K562 (cell line): ENCODE measurements around the gene ABCC5. TPM values are rescaled to one million over a fixed set of nuclear protein-coding genes. Genes with fewer than 3 reads are reported as not detected.

ENCODE experiments used
- ATAC-seq: fragments of 200-7000 bp; cut with Tn5 transposase; 3 replicates; pipeline ENCODE4 v1.9.1; 2020; ENCODE audit warnings: moderate library complexity
- BruUV-seq: library from RNA; stranded (reverse); fragments of 400-500 nt; replicated peaks from 2 replicates; lab custom pipeline; 2021; lab: Mats Ljungman, UMichigan
- CTCF ChIA-PET: fragments of 300-600 bp; formaldehyde crosslinking; extraction: SDS; loops from one replicate; lab custom pipeline; 2021; ENCODE audit warnings: low intra/inter-chr PET ratio; lab: Yijun Ruan, JAX
- POLR2A ChIA-PET: fragments of 300-600, 350-650 bp; sonication (Branson Sonifier 250); formaldehyde crosslinking; extraction: SDS; loops from one replicate; lab custom pipeline; 2021; ENCODE audit warnings: antibody characterized with exemption, inconsistent platforms; lab: Yijun Ruan, JAX
- DNase-seq, 4 experiments: peaks; one replicate each; pipeline versions ENCODE4 v3.0.0 to v3.0.0-alpha.2; 2011 to 2018; ENCODE audit warnings: low spot score in 3 of 4, mixed read lengths in 3 of 4; ENCODE audit errors: extremely low read depth in 1 of 4
- FAIRE-seq: peaks from 2 replicates; lab custom pipeline; 2011; peaks lifted over from hg19 to GRCh38; lab: Jason Lieb, UNC
- H2AFZ ChIP-seq: 2 replicates; pipeline ENCODE4 v1.6.0; 2011; ENCODE audit warnings: low read depth, low read length, control low read depth, inconsistent platforms
- H3K27ac ChIP-seq: fragments of 200-600 bp; 3 replicates; pipeline ENCODE4 v1.8.0; 2011; ENCODE audit warnings: low read depth, mild to moderate bottlenecking, control low read depth, inconsistent platforms, low read length, moderate library complexity, mixed read lengths; ENCODE audit errors: extremely low read depth
- H3K27me3 ChIP-seq, 2 experiments: fragments of 300-600 bp in 1 of 2; 2 replicates in 1 of 2; 3 replicates in 1 of 2; pipeline versions ENCODE4 v1.6.0 to v1.8.0; 2011; ENCODE audit warnings: inconsistent platforms in 2 of 2, low read length in 2 of 2, mild to moderate bottlenecking in 1 of 2, mixed read lengths in 1 of 2, moderate library complexity in 1 of 2; ENCODE audit not compliant: control insufficient read depth in 2 of 2, insufficient read depth in 2 of 2
- H3K36me3 ChIP-seq: fragments of 300-600 bp; 3 replicates; pipeline ENCODE4 v1.8.0; 2011; ENCODE audit warnings: mild to moderate bottlenecking, low read length, inconsistent platforms; ENCODE audit not compliant: control insufficient read depth, insufficient read depth
- H3K4me1 ChIP-seq, 2 experiments: fragments of 200-600 bp in 1 of 2; replicated peaks in 1 of 2; 2 replicates in 1 of 2; 3 replicates in 1 of 2; pipeline versions ENCODE4 v1.5.1 to v1.8.0; 2011; ENCODE audit warnings: inconsistent platforms in 2 of 2, low read length in 2 of 2, mild to moderate bottlenecking in 1 of 2, mixed read lengths in 1 of 2, moderate library complexity in 1 of 2; ENCODE audit not compliant: control insufficient read depth in 2 of 2, insufficient read depth in 2 of 2
- H3K4me2 ChIP-seq: 2 replicates; pipeline ENCODE4 v1.6.1; 2011; ENCODE audit warnings: low read length, control low read depth, inconsistent platforms, mixed read lengths; ENCODE audit not compliant: insufficient read depth
- H3K4me3 ChIP-seq: fragments of 200-600 bp; sonication (generic), shearing (Covaris generic); 2 replicates; pipeline ENCODE4 v1.5.1; 2016; ENCODE audit warnings: control low read depth, inconsistent platforms
- H3K79me2 ChIP-seq: fragments of 200-600 bp; 3 replicates; pipeline ENCODE4 v1.8.0; 2011; ENCODE audit warnings: low read length, inconsistent platforms; ENCODE audit not compliant: control insufficient read depth, insufficient read depth
- H3K9ac ChIP-seq, 2 experiments: 2 replicates each; pipeline versions ENCODE4 v1.6.0 to v1.6.1; 2011; ENCODE audit warnings: low read depth in 2 of 2, low read length in 2 of 2, control low read depth in 1 of 2, inconsistent platforms in 1 of 2, mild to moderate bottlenecking in 1 of 2, mixed read lengths in 1 of 2; ENCODE audit not compliant: insufficient read depth in 1 of 2
- H3K9me1 ChIP-seq: one replicate; pipeline ENCODE4 v1.6.0; 2011; ENCODE audit warnings: inconsistent platforms, mild to moderate bottlenecking, low read length, moderate library complexity; ENCODE audit not compliant: control insufficient read depth, insufficient read depth
- H3K9me3 ChIP-seq: replicated peaks from 2 replicates; pipeline ENCODE4 v1.5.1; 2011; ENCODE audit warnings: low read depth, low read length, inconsistent platforms; ENCODE audit not compliant: control insufficient read depth, insufficient read depth
- H4K20me1 ChIP-seq: replicated peaks from 2 replicates; pipeline ENCODE4 v1.6.1; 2011; ENCODE audit warnings: low read length, inconsistent platforms, mixed read lengths; ENCODE audit not compliant: control insufficient read depth, insufficient read depth
- CAMTA2 ChIP-seq: fragments of 250-450 bp; sonication (Bioruptor Pico); conservative IDR thresholded peaks from 2 replicates; pipeline ENCODE4 v1.5.1; 2022
- CCNT2 ChIP-seq: IDR thresholded peaks from 2 replicates; pipeline ENCODE4 v1.6.1; 2011; ENCODE audit warnings: borderline replicate concordance, low read depth, mild to moderate bottlenecking, moderate library complexity, mixed read lengths, low read length; ENCODE audit not compliant: insufficient read length; ENCODE audit errors: extremely low read depth
- CREB5 ChIP-seq: fragments of 250-450 bp; sonication (Bioruptor Pico); IDR thresholded peaks from 2 replicates; pipeline ENCODE4 v1.5.0; 2020; ENCODE audit warnings: mild to moderate bottlenecking
- E2F3 ChIP-seq: fragments of 250-450 bp; sonication (Bioruptor Pico); IDR thresholded peaks from 2 replicates; pipeline ENCODE4 v1.4.0; 2020; ENCODE audit warnings: mild to moderate bottlenecking
- ERF ChIP-seq: fragments of 450-650 bp; formaldehyde crosslinking; IDR thresholded peaks from 2 replicates; pipeline ENCODE4 v1.4.0; 2020; ENCODE audit warnings: mild to moderate bottlenecking, mixed read lengths
- IFI16 ChIP-seq: fragments of 250-450 bp; sonication (Bioruptor Pico); IDR thresholded peaks from 2 replicates; pipeline ENCODE4 v2.1.2; 2022; ENCODE audit warnings: mild to moderate bottlenecking, inconsistent platforms
- MEF2D ChIP-seq: conservative IDR thresholded peaks from 2 replicates; pipeline ENCODE4 v1.6.1; 2016; ENCODE audit warnings: low read depth, missing genetic modification characterization, missing compliant biosample characterization
- NCOR1 ChIP-seq: fragments of 450-650 bp; IDR thresholded peaks from 2 replicates; pipeline ENCODE4 v1.6.1; 2016; ENCODE audit warnings: mild to moderate bottlenecking, moderate library complexity
- NFXL1 ChIP-seq: fragments of 450-650 bp; formaldehyde crosslinking; IDR thresholded peaks from 2 replicates; pipeline ENCODE4 v1.4.0; 2021; ENCODE audit warnings: mild to moderate bottlenecking
- PHB ChIP-seq: fragments of 250-450 bp; sonication (Bioruptor Pico); IDR thresholded peaks from 2 replicates; pipeline ENCODE4 v1.5.0; 2021
- PHF20 ChIP-seq: fragments of 450-650 bp; IDR thresholded peaks from 2 replicates; pipeline ENCODE4 v1.6.1; 2018; ENCODE audit not compliant: partially characterized antibody
- SMAD3 ChIP-seq: fragments of 450-650 bp; formaldehyde crosslinking; conservative IDR thresholded peaks from 2 replicates; pipeline ENCODE4 v1.4.0; 2020; ENCODE audit warnings: mild to moderate bottlenecking
- SMARCC2 ChIP-seq: fragments of 450-650 bp; IDR thresholded peaks from 2 replicates; pipeline ENCODE4 v1.6.1; 2017; ENCODE audit warnings: antibody characterized with exemption, moderate library complexity, mild to moderate bottlenecking, low read depth
- TOE1 ChIP-seq, 2 experiments: fragments of 450-650 bp in 1 of 2; sonication (generic) in 1 of 2; formaldehyde crosslinking in 1 of 2; IDR thresholded peaks; 2 replicates each; pipeline versions ENCODE4 v1.7.1 to v1.8.0; 2016 to 2022; ENCODE audit warnings: borderline replicate concordance in 2 of 2, mild to moderate bottlenecking in 2 of 2, antibody characterized with exemption in 1 of 2, inconsistent platforms in 1 of 2, low read depth in 1 of 2, missing genetic modification reagents in 1 of 2, moderate library complexity in 1 of 2
- ZNF24 ChIP-seq: fragments of 450-650 bp; IDR thresholded peaks from 2 replicates; pipeline ENCODE4 v1.6.1; 2016
- ZNF518B ChIP-seq: fragments of 250-450 bp; sonication (Bioruptor Pico); IDR thresholded peaks from 2 replicates; pipeline ENCODE4 v1.5.0; 2021; ENCODE audit warnings: mild to moderate bottlenecking, moderate library complexity
- ZNF77 ChIP-seq: fragments of 250-450 bp; sonication (Bioruptor Pico); IDR thresholded peaks from 2 replicates; pipeline ENCODE4 v1.5.0; 2020
- WGBS: fragments of 100-300 bp; shearing (Covaris generic); methylation state at CpG from one replicate; pipeline ENCODE4 v1.1.6; 2016; ENCODE audit warnings: low coverage, mixed read lengths; ENCODE audit not compliant: insufficient coverage; ENCODE audit errors: missing lambda C conversion rate; 5-methylcytosine and 5-hydroxymethylcytosine counted together
- in situ Hi-C: fragments of 300-500 bp; cut with MboI; formaldehyde crosslinking; loops from 4 replicates; pipeline ENCODE4 v1.15.0; 2018; ENCODE audit warnings: inconsistent platforms, mixed read lengths
- intact Hi-C: fragments of 100-400 bp; cut with micrococcal nuclease; formaldehyde crosslinking; loops from 2 replicates; pipeline ENCODE4 v1.14.2; 2022
- polyA plus RNA-seq, 8 experiments: library from polyadenylated mRNA; depleted of rRNA in 4 of 8; stranded (reverse) in 5 of 8; unstranded in 3 of 8; fragments of >200 nt; fragmentation: Nextera tagmentation in 2 of 8; fragmentation: Illumina TruSeq in 1 of 8; extraction: Ambion mirVana in 2 of 8; extraction: Trizol in 1 of 8; gene quantifications; 2 replicates each; pipeline versions ENCODE4 v1.2.1 to v1.2.3, GENCODE V29; 2011 to 2014; ENCODE audit warnings: inconsistent platforms in 1 of 8, missing spikeins in 1 of 8
- total RNA-seq, 7 experiments: library from RNA; depleted of rRNA in 6 of 7; stranded (reverse); fragments of >200 nt in 6 of 7; fragmentation: Illumina TruSeq in 2 of 7; extraction: Trizol in 2 of 7; gene quantifications; 2 replicates each; pipeline versions ENCODE4 v1.2.1 to v1.2.3, GENCODE V29; 2011 to 2021; ENCODE audit warnings: low replicate concordance in 1 of 7

ABCC5 gene
- total and polyA plus RNA-seq, 9 of the 15 experiments (the other 6 are each of a cell fraction or from before 2014, with no cell fraction given): 22.0 to 53.0 (median 41.9) TPM

GRCh38 chr3:184066211-184066610 is 48.5 kb upstream of the ABCC5 start:
- no peaks in the 10 kb centered on the region for H3K9me1 ChIP-seq
- TF ChIP-seq CREB5 (CRISPR knock-in tag) (no peak), TOE1 (IDR thresholded peaks at IDR 0.05; ENCODE audit: borderline replicate concordance) (no peak), TOE1 (CRISPR knock-in tag; IDR thresholded peaks at IDR 0.05; ENCODE audit: borderline replicate concordance, low read depth) (no peak), SMARCC2 (no peak), IFI16 (CRISPR knock-in tag) (no peak), MEF2D (tag) (no peak), NFXL1 (CRISPR knock-in tag) (no peak), SMAD3 (CRISPR knock-in tag) (no peak), ZNF77 (no peak), ZNF24 (no peak), ZNF518B (no peak), ERF (CRISPR knock-in tag) (no peak), CAMTA2 (CRISPR knock-in tag) (no peak), CCNT2 (no peak), E2F3 (CRISPR knock-in tag) (no peak), PHB (CRISPR knock-in tag) (no peak), PHF20 (no peak), NCOR1 (no peak)
- TF ChIP-seq, all 486 proteins: peak for 0
- no peak overlapping the region for H3K9ac ChIP-seq
- in situ Hi-C loops (no loop called here), intact Hi-C loops (no loop called here)
- ATAC-seq (no peak), DNase-seq (no peak), FAIRE-seq (no peak)
- 89% methylated on average over 2 of the region's 2 CpGs for WGBS
- peaks cover 9 to 11% of the 10 kb centered on the region in 2 experiments; a peak in 4 of 5 replicates for H3K4me1 ChIP-seq
- no peaks in the 10 kb centered on the region for H3K27me3 ChIP-seq
- POLR2A ChIA-PET: interaction anchor here (1.8 kb wide), 1 partner anchor 8 kb away, joined by 4 read pairs; no protein-coding TSS in a partner anchor
- H4K20me1 ChIP-seq: no peaks in the 10 kb centered on the region
- H3K4me3 ChIP-seq: no peak overlapping the region
- no TSS peak for BruUV-seq
- H3K9me3 ChIP-seq: peaks cover 6% of the 10 kb centered on the region
- CTCF ChIA-PET: no interaction called here
- H3K4me2 ChIP-seq: no peak overlapping the region
- H2AFZ ChIP-seq: no peak overlapping the region
- H3K27ac ChIP-seq: no peak overlapping the region
- no peaks in the 10 kb centered on the region for H3K79me2 ChIP-seq
- no peaks in the 10 kb centered on the region for H3K36me3 ChIP-seq
